ENCODE measurements around the gene NGDN. TPM values are rescaled to one million over a fixed set of nuclear protein-coding genes. Genes with fewer than 3 reads are reported as not detected.

Gene NGDN
- total RNA-seq, 4 donors from 2014 or later = 14.3 to 53.5 (median 38.9) TPM

- no peak overlapping the region for H3K27ac ChIP-seq
- no peaks in the 10 kb centered on the region for H3K9me3 ChIP-seq
- no peak overlapping the region for H3K4me3 ChIP-seq
- intact Hi-C loops (cut with DNase I; ENCODE audit: low total_unique reads) = no loop called here
- H3K36me3 ChIP-seq = no peaks in the 10 kb centered on the region
- no peaks in the 10 kb centered on the region for H3K27me3 ChIP-seq
- H3K4me1 ChIP-seq = no peaks in the 10 kb centered on the region
- TF ChIP-seq POLR2A (IDR thresholded peaks at IDR 0.05) = no peak
- TF ChIP-seq, protein P1, sequence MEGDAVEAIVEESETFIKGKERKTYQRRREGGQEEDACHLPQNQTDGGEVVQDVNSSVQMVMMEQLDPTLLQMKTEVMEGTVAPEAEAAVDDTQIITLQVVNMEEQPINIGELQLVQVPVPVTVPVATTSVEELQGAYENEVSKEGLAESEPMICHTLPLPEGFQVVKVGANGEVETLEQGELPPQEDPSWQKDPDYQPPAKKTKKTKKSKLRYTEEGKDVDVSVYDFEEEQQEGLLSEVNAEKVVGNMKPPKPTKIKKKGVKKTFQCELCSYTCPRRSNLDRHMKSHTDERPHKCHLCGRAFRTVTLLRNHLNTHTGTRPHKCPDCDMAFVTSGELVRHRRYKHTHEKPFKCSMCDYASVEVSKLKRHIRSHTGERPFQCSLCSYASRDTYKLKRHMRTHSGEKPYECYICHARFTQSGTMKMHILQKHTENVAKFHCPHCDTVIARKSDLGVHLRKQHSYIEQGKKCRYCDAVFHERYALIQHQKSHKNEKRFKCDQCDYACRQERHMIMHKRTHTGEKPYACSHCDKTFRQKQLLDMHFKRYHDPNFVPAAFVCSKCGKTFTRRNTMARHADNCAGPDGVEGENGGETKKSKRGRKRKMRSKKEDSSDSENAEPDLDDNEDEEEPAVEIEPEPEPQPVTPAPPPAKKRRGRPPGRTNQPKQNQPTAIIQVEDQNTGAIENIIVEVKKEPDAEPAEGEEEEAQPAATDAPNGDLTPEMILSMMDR (IDR thresholded peaks at IDR 0.05) = no peak
- DNase-seq = no peak
Measured at GRCh38 chr14:23432102-23432925, 37.2 kb upstream of the NGDN start.

DNA sequence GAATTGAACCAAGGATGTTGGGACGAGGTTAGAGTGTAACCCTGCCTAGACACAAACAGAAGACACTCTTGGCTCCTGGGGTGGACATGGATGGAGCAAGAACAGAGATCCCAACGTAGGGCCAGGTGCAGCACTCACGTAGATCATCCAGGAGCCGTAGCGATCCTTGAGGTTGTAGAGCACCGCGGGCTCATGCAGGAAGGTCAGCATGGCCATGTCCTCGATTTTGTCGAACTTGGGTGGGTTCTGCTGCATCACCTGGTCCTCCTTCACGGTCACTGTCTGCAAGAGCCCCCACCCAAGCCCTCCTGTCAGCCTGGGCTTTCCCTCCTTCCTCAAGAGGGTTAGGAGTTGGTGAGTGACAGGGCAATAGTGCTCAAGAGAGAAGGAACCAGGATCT, 36.6 kb upstream of the NGDN start:
- TF ChIP-seq, protein P1 (IDR thresholded peaks at IDR 0.05) = no peak
- no peak for TF ChIP-seq POLR2A (IDR thresholded peaks at IDR 0.05)
- Histone ChIP-seq H3K9me3 (no peaks in the 10 kb centered on the region), H3K4me3 (no peak overlapping the region), H3K27me3 (no peaks in the 10 kb centered on the region), H3K36me3 (no peaks in the 10 kb centered on the region), H3K27ac (no peak overlapping the region), H3K4me1 (no peaks in the 10 kb centered on the region)
- no peak for DNase-seq
- intact Hi-C loops (cut with DNase I; ENCODE audit: low total_unique reads) = no loop called here

GRCh38 chr14:23433457-23433856, 36.0 kb upstream of the NGDN start:
- Histone ChIP-seq H3K9me3 (no peaks in the 10 kb centered on the region), H3K4me3 (no peak overlapping the region), H3K27me3 (no peaks in the 10 kb centered on the region), H3K4me1 (no peaks in the 10 kb centered on the region), H3K27ac (no peak overlapping the region), H3K36me3 (no peaks in the 10 kb centered on the region)
- TF ChIP-seq, protein P1 (IDR thresholded peaks at IDR 0.05) = no peak
- TF ChIP-seq POLR2A (IDR thresholded peaks at IDR 0.05) = no peak
- intact Hi-C loops (cut with DNase I; ENCODE audit: low total_unique reads) = no loop called here
- no peak for DNase-seq

- TF ChIP-seq, protein P1 (IDR thresholded peaks at IDR 0.05) = no peak
- TF ChIP-seq POLR2A (IDR thresholded peaks at IDR 0.05) = no peak
- Histone ChIP-seq H3K9me3 (no peaks in the 10 kb centered on the region), H3K4me1 (no peaks in the 10 kb centered on the region), H3K27ac (no peak overlapping the region), H3K27me3 (no peaks in the 10 kb centered on the region), H3K36me3 (no peaks in the 10 kb centered on the region), H3K4me3 (no peak overlapping the region)
- intact Hi-C loops (cut with DNase I; ENCODE audit: low total_unique reads) = no loop called here
- DNase-seq = no peak
Measured at GRCh38 chr14:23434488-23435222, 34.8 kb upstream of the NGDN start.
